ENCODE results near the gene PAPPA2. TPM values are rescaled to one million over a fixed set of nuclear protein-coding genes. Genes with fewer than 3 reads are reported as not detected.

Gene PAPPA2
- total and polyA plus RNA-seq, 2 of the 4 experiments (the other 2 are of a cell fraction): 0.10 to 0.18 TPM

DNA sequence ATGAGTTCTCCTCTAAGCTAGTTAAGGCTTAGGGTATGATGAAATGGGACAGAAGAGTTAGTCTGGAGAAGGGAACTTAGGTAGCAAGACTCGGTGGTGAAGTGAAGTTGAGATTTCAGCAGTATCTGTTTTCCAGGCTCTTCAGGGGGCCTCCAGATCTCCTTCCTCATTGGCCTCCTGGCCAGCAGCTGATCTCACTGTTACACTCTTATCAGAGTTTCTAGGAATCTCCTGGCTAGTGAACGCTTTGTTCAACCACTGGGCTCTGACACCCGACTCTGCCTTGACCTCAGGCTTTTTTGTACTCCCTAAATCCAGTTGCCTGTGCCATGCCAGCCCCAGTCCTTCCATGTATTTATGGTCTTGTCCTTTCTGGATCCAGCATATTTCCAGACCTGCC is 390.5 kb downstream of the PAPPA2 start:
- no peak overlapping the region for H2AFZ ChIP-seq (replicated peaks; ENCODE audit: low read length, poor library complexity)
- CTCF ChIA-PET: no interaction called here
- H3K79me1 ChIP-seq (ENCODE audit: low read depth in 1 of 2, low read length in 2 of 2): no peaks in the 10 kb centered on the region
- H3K56ac ChIP-seq (ENCODE audit: extremely low read depth, insufficient read depth, low read length): no peak overlapping the region
- H3K27me3 ChIP-seq (ENCODE audit: control insufficient read depth, insufficient read depth, low read length): no peaks in the 10 kb centered on the region
- H3K27ac ChIP-seq (ENCODE audit: insufficient read depth, low read length): no peak overlapping the region
- H2BK120ac ChIP-seq (ENCODE audit: low read depth, low read length): no peak overlapping the region
- H2BK15ac ChIP-seq (ENCODE audit: low read depth, low read length): no peak overlapping the region
- POLR2A ChIA-PET (ENCODE audit: unreplicated experiment): no interaction called here
- H3K4me1 ChIP-seq (ENCODE audit: control insufficient read depth, insufficient read depth, low read length): no peaks in the 10 kb centered on the region
- no peak overlapping the region for H3K14ac ChIP-seq (replicated peaks; ENCODE audit: low read depth, low read length)
- no peak overlapping the region for H2BK20ac ChIP-seq (ENCODE audit: low read depth, low read length)
- TF ChIP-seq CEBPB (IDR thresholded peaks at IDR 0.05; ENCODE audit: low read depth, low read length) (no peak), RCOR1 (IDR thresholded peaks at IDR 0.05; ENCODE audit: insufficient replicate concordance, low read length) (no peak), POLR2A (IDR thresholded peaks at IDR 0.05; ENCODE audit: low read depth, low read length) (no peak), CHD1 (IDR thresholded peaks at IDR 0.05; ENCODE audit: low read depth, low read length) (no peak), RAD21 (IDR thresholded peaks at IDR 0.05; ENCODE audit: low read length) (no peak), FOS (IDR thresholded peaks at IDR 0.05; ENCODE audit: low read depth, low read length) (no peak), RFX5 (IDR thresholded peaks at IDR 0.05; ENCODE audit: low read depth, low read length) (no peak), MAFK (IDR thresholded peaks at IDR 0.05; ENCODE audit: low read depth, low read length) (no peak), SMC3 (IDR thresholded peaks at IDR 0.05; ENCODE audit: low read depth, low read length) (no peak), BHLHE40 (IDR thresholded peaks at IDR 0.05; ENCODE audit: low read depth, low read length) (no peak), MAZ (IDR thresholded peaks at IDR 0.05; ENCODE audit: borderline replicate concordance, low read depth, low read length) (no peak)
- TF ChIP-seq, protein P1, sequence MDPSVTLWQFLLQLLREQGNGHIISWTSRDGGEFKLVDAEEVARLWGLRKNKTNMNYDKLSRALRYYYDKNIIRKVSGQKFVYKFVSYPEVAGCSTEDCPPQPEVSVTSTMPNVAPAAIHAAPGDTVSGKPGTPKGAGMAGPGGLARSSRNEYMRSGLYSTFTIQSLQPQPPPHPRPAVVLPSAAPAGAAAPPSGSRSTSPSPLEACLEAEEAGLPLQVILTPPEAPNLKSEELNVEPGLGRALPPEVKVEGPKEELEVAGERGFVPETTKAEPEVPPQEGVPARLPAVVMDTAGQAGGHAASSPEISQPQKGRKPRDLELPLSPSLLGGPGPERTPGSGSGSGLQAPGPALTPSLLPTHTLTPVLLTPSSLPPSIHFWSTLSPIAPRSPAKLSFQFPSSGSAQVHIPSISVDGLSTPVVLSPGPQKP (IDR thresholded peaks at IDR 0.05; ENCODE audit: borderline replicate concordance, low read depth, low read length): no peak
- TF ChIP-seq, protein P2, sequence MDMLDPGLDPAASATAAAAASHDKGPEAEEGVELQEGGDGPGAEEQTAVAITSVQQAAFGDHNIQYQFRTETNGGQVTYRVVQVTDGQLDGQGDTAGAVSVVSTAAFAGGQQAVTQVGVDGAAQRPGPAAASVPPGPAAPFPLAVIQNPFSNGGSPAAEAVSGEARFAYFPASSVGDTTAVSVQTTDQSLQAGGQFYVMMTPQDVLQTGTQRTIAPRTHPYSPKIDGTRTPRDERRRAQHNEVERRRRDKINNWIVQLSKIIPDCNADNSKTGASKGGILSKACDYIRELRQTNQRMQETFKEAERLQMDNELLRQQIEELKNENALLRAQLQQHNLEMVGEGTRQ (IDR thresholded peaks at IDR 0.05; ENCODE audit: low read depth, low read length): no peak
- TF ChIP-seq, protein P3, sequence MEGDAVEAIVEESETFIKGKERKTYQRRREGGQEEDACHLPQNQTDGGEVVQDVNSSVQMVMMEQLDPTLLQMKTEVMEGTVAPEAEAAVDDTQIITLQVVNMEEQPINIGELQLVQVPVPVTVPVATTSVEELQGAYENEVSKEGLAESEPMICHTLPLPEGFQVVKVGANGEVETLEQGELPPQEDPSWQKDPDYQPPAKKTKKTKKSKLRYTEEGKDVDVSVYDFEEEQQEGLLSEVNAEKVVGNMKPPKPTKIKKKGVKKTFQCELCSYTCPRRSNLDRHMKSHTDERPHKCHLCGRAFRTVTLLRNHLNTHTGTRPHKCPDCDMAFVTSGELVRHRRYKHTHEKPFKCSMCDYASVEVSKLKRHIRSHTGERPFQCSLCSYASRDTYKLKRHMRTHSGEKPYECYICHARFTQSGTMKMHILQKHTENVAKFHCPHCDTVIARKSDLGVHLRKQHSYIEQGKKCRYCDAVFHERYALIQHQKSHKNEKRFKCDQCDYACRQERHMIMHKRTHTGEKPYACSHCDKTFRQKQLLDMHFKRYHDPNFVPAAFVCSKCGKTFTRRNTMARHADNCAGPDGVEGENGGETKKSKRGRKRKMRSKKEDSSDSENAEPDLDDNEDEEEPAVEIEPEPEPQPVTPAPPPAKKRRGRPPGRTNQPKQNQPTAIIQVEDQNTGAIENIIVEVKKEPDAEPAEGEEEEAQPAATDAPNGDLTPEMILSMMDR (conservative IDR thresholded peaks at IDR 0.05; ENCODE audit: low read depth, low read length): no peak
- H2AK5ac ChIP-seq (ENCODE audit: low read depth, low read length): no peak overlapping the region
- H3K9ac ChIP-seq (ENCODE audit: low read depth, low read length): no peak overlapping the region
- H3K23ac ChIP-seq (ENCODE audit: low read depth, low read length): no peak overlapping the region
- no peak overlapping the region for H4K91ac ChIP-seq (ENCODE audit: insufficient read depth, low read depth, low read length)
- no peaks in the 10 kb centered on the region for H3K9me1 ChIP-seq (ENCODE audit: insufficient read depth, low read length)
- H3K4ac ChIP-seq (ENCODE audit: low read depth, low read length): no peak overlapping the region
- H2BK5ac ChIP-seq (ENCODE audit: low read depth, low read length, poor library complexity, severe bottlenecking): no peak overlapping the region
- in situ Hi-C loops (cut with MboI; ENCODE audit: low sequenced_read_pairs) (loop anchor here (25.0 kb wide), 1 partner anchor 1691 kb away; no protein-coding TSS in a partner anchor), intact Hi-C loops (cut with micrococcal nuclease) (no loop called here), dilution Hi-C loops (cut with HindIII; ENCODE audit: low sequenced_read_pairs, unreplicated experiment) (no loop called here)
- DNase-seq: no peak
- no peak overlapping the region for H3K4me3 ChIP-seq (ENCODE audit: insufficient read depth, low read depth, low read length)
- BruUV-seq (replicated peaks): no TSS peak
- H3K9me3 ChIP-seq (ENCODE audit: control insufficient read depth, insufficient read depth, low read length): no peaks in the 10 kb centered on the region
- H3K4me2 ChIP-seq (ENCODE audit: low read depth, low read length): no peak overlapping the region
- WGBS, 2 experiments (ENCODE audit: extremely low coverage in 2 of 2, insufficient read length in 1 of 2): 0% methylated on average over 1 of the region's 3 CpGs; no CpG with 5 or more reads in 1 of the 2 experiments
- ATAC-seq (ENCODE audit: low read depth): no peak
- no peak overlapping the region for H4K8ac ChIP-seq (ENCODE audit: low read depth in 2 of 2, low read length in 2 of 2)
- H4K20me1 ChIP-seq (ENCODE audit: insufficient read depth, low read length): no peaks in the 10 kb centered on the region
- no peak overlapping the region for H2AK9ac ChIP-seq (replicated peaks; ENCODE audit: low read depth, low read length, poor library complexity)
- no peak overlapping the region for H4K5ac ChIP-seq (ENCODE audit: low read depth, low read length)
- H3K18ac ChIP-seq (ENCODE audit: low read depth, low read length): no peak overlapping the region
- no peaks in the 10 kb centered on the region for H3K36me3 ChIP-seq (ENCODE audit: control insufficient read depth, insufficient read depth, low read length)
